WI38 (cell line): ENCODE measurements around the gene NADK.

ENCODE experiments used
- H3K4me3 ChIP-seq: 2 replicates; pipeline ENCODE4 v1.5.1; 2011; ENCODE audit warnings: low read depth, mild to moderate bottlenecking, control low read depth, low read length
- TF ChIP-seq, protein P1 (sequence below): IDR thresholded peaks from 2 replicates; pipeline ENCODE4 v1.5.1; 2012; ENCODE audit warnings: low read depth, mild to moderate bottlenecking, control low read depth, low read length

Gene NADK

GRCh38 chr1:1786836-1787605 is 8.8 kb upstream of the NADK start:
- TF ChIP-seq, protein P1, sequence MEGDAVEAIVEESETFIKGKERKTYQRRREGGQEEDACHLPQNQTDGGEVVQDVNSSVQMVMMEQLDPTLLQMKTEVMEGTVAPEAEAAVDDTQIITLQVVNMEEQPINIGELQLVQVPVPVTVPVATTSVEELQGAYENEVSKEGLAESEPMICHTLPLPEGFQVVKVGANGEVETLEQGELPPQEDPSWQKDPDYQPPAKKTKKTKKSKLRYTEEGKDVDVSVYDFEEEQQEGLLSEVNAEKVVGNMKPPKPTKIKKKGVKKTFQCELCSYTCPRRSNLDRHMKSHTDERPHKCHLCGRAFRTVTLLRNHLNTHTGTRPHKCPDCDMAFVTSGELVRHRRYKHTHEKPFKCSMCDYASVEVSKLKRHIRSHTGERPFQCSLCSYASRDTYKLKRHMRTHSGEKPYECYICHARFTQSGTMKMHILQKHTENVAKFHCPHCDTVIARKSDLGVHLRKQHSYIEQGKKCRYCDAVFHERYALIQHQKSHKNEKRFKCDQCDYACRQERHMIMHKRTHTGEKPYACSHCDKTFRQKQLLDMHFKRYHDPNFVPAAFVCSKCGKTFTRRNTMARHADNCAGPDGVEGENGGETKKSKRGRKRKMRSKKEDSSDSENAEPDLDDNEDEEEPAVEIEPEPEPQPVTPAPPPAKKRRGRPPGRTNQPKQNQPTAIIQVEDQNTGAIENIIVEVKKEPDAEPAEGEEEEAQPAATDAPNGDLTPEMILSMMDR: no peak
- H3K4me3 ChIP-seq: no peak overlapping the region

DNA sequence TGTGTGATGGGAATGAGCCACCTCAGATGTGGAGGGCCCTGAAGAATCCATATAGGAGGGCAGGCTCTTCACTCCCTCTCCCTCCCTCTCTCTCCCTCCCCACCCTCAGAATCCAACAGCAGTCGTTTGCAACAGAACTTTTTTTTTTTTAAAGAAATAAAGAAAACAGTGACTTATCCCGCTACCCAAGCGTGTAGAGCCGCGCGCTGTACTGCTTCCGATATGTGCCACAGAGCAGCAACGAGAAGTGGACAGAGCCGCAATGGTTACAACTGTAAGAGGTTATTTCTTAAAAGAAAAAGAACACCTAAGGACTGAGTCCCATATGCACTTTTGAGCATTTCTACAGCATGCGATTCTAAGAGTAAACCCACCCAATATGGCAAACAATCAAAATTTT is 7.4 kb upstream of the NADK start:
- H3K4me3 ChIP-seq: no peak overlapping the region
- TF ChIP-seq, protein P1: no peak

DNA sequence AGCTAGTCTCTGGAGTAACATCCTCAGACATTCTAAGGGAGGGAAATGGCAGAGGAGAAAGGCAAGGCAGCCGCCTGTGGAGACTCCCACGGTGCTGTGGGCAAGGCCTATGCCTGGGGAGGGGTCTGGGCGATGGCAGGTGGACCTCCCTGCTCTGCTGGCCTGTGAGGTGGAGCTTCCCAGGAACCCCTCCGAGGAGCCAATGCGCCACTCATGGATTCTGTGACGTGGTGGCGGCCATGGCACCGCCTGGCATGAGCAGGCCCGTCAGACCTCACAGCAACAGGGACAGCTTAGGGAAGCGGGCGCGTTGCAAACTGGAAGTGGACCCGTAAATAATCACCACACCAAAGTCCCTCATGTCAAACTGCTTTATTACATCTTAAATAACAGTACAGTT is 6.7 kb upstream of the NADK start:
- TF ChIP-seq, protein P1: no peak
- no peak overlapping the region for H3K4me3 ChIP-seq

DNA sequence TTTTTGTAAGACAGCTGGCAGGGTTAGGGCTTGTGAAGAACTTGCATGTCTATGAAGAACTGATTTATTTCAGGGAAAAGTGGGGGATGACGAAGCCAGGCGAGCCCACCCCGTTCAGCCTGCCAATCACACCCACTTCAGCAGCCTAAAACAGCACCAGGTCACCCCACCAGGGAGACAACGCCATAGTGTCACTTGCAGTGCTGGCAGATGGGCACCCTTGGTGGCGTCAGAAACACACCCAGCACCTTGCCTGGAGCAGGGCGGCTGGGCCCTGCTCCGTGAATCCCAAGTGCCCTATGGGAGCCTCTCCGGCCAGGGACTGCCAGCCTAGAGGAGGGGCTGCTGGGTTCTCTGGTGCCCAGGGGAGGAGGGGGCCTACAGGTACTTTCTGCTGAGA is 5.0 kb upstream of the NADK start:
- TF ChIP-seq, protein P1: no peak
- H3K4me3 ChIP-seq: no peak overlapping the region

- TF ChIP-seq, protein P1: no peak
- H3K4me3 ChIP-seq: no peak overlapping the region
Observed at GRCh38 chr1:1782399-1783221, 4.3 kb upstream of the NADK start.

- TF ChIP-seq, protein P1: no peak
- H3K4me3 ChIP-seq: no peak overlapping the region
Observed at GRCh38 chr1:1781526-1781903, 3.2 kb upstream of the NADK start.
